Neural progenitor cell (in vitro differentiated cells): ENCODE measurements around the gene TEX54.

ENCODE experiments used
- CTCF ChIP-seq: fragments of 200-600 bp; sonication (generic); IDR thresholded peaks from 2 replicates; pipeline ENCODE4 v1.5.1; 2017; ENCODE audit warnings: antibody characterized with exemption, mild to moderate bottlenecking
- EZH2 ChIP-seq: fragments of 200-600 bp; sonication (generic); IDR thresholded peaks from 2 replicates; pipeline ENCODE4 v1.6.1; 2017; ENCODE audit warnings: antibody characterized with exemption, mild to moderate bottlenecking, moderate library complexity

DNA sequence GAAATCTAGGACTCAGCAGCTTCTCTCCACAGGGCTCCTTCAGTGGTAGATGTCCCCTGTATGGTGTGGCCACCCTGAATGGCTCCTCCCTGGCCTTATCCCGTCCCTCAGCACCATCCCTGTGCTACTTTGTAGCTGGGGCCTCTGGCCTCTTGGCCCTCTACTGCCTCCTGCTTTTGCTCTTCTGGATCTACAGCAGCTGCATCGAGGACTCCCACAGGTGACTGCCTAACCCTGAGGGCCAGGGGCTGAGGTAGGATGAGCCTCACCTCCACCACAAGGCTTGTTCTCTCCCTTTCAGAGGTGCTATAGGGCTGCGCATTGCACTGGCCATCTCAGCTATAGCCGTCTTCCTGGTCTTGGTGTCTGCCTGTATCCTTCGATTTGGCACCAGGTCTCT is 43.6 kb downstream of the TEX54 start:
- TF ChIP-seq CTCF = no peak
- TF ChIP-seq EZH2 = no peak
